ENCODE data around the gene COL6A1. TPM values are rescaled to one million over a fixed set of nuclear protein-coding genes. Genes with fewer than 3 reads are reported as not detected.

The COL6A1 gene
- total RNA-seq, 1 donor from 2014 or later, result 135 TPM

DNA sequence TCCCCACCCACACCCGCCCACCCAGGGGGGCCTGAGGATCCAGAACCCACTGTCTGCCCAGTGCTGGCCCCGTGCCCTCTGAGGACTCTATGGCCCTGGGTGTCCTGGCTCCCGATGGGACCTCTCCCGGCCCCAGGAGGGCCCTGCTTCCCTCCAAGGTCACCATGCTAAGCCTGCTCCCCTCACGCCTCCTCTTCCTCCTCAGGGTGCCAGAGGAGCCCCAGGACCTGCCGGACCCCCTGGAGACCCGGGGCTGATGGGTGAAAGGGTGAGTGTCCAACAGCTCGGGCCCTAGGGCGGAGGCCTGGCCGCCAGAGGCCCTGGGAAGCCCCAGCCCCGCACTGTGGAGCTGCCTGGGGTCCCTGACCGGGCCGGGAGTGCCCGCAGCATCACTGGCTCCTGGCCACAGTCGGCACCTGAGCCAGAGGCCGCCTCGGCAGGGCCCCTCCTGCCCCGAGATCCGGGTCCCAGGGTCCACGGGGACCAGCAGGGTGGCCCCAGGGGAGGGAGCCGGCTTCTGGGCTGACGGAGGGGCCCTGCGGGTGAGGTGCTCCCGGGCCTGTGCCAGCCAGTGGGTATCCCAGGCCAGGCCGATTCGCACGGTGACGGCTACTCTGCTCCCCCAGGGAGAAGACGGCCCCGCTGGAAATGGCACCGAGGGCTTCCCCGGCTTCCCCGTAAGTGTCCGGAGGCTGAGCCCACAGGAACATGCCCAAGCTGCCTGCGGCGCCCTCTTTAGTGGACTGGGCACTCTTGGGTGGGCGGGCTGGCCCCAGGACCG lies 16.1 kb downstream of the COL6A1 start:
- TF ChIP-seq, protein P1, sequence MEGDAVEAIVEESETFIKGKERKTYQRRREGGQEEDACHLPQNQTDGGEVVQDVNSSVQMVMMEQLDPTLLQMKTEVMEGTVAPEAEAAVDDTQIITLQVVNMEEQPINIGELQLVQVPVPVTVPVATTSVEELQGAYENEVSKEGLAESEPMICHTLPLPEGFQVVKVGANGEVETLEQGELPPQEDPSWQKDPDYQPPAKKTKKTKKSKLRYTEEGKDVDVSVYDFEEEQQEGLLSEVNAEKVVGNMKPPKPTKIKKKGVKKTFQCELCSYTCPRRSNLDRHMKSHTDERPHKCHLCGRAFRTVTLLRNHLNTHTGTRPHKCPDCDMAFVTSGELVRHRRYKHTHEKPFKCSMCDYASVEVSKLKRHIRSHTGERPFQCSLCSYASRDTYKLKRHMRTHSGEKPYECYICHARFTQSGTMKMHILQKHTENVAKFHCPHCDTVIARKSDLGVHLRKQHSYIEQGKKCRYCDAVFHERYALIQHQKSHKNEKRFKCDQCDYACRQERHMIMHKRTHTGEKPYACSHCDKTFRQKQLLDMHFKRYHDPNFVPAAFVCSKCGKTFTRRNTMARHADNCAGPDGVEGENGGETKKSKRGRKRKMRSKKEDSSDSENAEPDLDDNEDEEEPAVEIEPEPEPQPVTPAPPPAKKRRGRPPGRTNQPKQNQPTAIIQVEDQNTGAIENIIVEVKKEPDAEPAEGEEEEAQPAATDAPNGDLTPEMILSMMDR (conservative IDR thresholded peaks at IDR 0.05; ENCODE audit: low read depth, low read length), result no peak
- no peak for DNase-seq (ENCODE audit: low read depth)
- no peak overlapping the region for H3K4me3 ChIP-seq (ENCODE audit: low read depth, low read length)

DNA sequence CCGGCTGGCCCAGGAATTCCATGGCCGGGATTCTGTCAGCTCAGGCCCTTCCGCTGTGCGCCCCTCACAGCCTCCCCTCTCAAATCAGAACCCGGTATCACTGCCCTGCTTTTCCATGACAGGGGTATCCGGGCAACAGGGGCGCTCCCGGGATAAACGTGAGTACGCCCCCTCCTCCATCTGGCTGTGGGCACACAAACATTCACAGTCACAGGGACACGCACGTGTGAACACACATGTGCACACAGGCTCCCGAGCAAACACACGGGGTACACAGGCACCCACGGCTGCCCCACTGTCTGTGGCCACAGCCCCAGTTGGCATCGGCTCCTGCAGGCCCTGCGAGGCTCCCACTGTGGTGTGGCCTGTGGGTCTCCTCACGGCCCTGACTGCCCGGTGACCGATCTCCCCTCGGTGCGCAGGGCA lies 16.7 kb downstream of the COL6A1 start:
- H3K4me3 ChIP-seq (ENCODE audit: low read depth, low read length), result no peak overlapping the region
- TF ChIP-seq, protein P1 (conservative IDR thresholded peaks at IDR 0.05; ENCODE audit: low read depth, low read length), result no peak
- no peak for DNase-seq (ENCODE audit: low read depth)

DNA sequence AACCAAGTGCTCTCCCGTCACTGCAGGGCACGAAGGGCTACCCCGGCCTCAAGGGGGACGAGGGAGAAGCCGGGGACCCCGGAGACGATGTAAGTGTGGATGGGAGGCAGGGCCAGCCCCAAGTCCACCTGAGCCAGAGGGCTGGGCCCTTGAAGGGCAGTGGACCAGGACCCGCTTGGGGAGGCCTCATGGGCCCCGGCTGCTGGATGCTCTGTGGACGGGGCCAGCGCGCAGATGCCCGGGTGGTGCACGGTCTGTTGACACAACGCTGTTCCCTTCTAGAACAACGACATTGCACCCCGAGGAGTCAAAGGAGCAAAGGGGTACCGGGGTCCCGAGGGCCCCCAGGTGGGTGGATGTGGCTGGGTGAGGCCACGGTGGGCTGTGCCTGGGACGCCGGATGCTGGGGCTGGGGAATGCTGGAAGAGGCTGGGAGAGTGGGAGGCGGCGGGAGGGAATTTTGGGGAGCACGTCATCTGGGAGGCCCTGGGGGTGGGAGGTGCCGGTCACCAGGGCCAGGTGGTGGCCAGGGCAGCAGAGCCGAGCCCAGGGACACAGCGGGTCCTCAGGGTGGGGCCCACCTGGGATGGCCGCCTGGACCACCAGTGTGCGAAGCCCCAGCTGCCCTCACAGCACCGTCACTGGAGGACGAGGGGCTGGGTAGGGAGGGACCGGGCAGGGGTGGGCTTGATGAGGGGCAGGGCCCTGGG lies 17.5 kb downstream of the COL6A1 start:
- H3K4me3 ChIP-seq (ENCODE audit: low read depth, low read length), result no peak overlapping the region
- TF ChIP-seq, protein P1 (conservative IDR thresholded peaks at IDR 0.05; ENCODE audit: low read depth, low read length), result no peak
- no peak for DNase-seq (ENCODE audit: low read depth)

DNA sequence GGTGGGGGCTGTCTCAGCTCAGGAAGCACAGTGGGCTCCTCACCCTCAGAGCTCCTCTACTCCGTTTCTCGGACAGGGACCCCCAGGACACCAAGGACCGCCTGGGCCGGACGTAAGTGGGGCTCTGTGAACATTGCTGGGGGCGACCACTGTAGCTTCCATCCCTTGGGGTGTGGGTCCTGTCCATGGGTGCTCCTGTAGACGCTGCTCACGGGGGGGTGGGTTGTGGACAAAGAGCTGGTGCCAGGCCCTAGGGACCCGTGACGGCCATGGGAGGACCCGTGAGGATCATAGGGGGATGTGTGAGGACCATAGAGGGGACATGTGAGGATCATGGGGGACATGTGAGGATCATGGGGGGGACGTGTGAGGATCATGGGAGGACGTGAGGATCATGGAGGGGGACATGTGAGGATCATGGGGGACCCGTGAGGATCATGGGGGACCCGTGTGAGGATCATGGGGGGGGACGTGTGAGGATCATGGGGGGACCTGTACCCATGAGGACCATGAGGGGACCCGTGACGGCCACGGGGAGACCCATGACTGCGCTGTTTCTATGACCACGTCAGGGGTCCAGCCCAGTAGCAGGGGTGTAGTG lies 18.1 kb downstream of the COL6A1 start:
- no peak for DNase-seq (ENCODE audit: low read depth)
- H3K4me3 ChIP-seq (ENCODE audit: low read depth, low read length), result no peak overlapping the region
- TF ChIP-seq, protein P1 (conservative IDR thresholded peaks at IDR 0.05; ENCODE audit: low read depth, low read length), result no peak

DNA sequence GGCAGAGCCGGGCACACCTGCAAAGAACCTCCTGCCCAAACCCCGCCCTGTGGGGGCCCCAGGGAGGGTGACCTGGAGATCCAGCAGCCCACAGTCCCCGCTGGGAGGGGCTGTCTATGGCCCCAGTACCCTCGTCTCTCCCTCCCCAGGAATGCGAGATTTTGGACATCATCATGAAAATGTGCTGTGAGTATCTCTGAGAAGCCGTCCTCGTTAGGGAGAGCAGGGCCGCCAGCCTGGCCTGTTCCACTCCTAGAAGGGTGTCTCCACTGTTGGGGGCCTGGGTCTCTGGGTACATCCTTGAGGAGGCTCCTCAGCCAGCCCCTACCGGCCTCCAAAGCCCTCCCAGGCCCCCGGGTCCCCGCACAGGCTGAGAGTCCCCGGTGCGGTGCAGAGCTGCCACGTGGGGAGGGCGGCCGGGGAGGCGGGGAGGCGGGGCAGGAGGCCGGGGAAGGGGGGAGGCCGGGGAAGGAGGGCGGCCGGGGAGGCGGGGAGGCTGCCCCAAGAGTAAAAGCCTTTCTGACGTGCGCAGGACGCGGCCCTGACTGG lies 18.7 kb downstream of the COL6A1 start:
- TF ChIP-seq, protein P1 (conservative IDR thresholded peaks at IDR 0.05; ENCODE audit: low read depth, low read length), result no peak
- no peak overlapping the region for H3K4me3 ChIP-seq (ENCODE audit: low read depth, low read length)
- no peak for DNase-seq (ENCODE audit: low read depth)

DNA sequence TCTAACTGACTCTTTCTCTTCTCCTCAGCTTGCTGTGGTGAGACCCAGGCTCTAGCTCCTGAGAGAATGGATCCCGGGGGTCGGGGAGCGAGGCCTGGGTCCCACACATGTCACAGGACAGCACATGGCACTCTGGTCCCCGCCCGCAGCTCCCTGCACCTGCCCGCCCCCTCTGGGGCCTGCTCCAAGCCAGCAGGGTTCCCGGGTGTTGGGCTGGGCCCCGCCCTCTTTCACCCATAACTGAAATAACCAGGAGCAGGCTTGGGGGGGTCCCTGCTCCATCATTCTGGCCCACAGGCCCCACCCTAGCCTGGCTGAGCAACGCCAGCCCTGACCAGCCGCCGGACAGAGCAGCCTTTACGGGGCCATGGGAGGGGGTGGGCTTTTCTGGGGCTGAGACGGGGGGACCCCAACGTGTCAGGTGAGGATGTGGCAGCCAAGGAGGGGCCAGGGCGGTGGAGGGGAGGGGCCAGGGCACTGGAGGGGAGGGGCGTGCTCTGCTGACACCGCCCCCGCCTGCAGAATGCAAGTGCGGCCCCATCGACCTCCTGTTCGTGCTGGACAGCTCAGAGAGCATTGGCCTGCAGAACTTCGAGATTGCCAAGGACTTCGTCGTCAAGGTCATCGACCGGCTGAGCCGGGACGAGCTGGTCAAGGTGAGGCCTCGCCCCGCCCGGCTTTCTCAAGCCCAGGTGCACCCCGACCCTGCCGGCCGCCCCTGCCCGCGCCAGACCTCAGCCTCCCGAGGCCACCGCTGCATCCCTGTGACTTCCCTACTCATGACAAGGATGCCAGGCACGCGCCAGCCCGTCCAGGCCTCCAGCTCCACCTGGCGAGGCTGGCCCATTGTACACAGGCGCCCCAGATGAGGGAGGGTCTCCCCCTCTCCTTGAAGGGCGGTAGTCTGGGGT lies 19.4 kb downstream of the COL6A1 start:
- DNase-seq (ENCODE audit: low read depth), result no peak
- no peak overlapping the region for H3K4me3 ChIP-seq (ENCODE audit: low read depth, low read length)
- TF ChIP-seq, protein P1 (conservative IDR thresholded peaks at IDR 0.05; ENCODE audit: low read depth, low read length), result no peak

All from epithelial cell of proximal tubule (primary cell).